Neural crest cell (in vitro differentiated cells): ENCODE data around the gene THEMIS. TPM values are rescaled to one million over a fixed set of nuclear protein-coding genes. Genes with fewer than 3 reads are reported as not detected.
A peak's percentile ranks its signal among the peaks of the same experiment; 100 is the strongest.
"Not testable (repeated sequence)": the region's sequence is repeated elsewhere in the genome, so short reads cannot be mapped to it uniquely, and the experiment has no call there.

Source experiments
- DNase-seq: peaks from one replicate; pipeline ENCODE4 v3.0.0; 2021; ENCODE audit warnings: low read depth, mixed read lengths, low spot score
- H3K27ac Mint-ChIP-seq: one replicate; pipeline ENCODE4 v1.8.0; 2021; ENCODE audit warnings: mild to moderate bottlenecking, mixed read lengths; ENCODE audit not compliant: unreplicated experiment
- H3K27me3 Mint-ChIP-seq: 2 replicates; pipeline ENCODE4 v1.8.0; 2021; ENCODE audit warnings: low read depth, mild to moderate bottlenecking, mixed read lengths
- H3K36me3 Mint-ChIP-seq: 2 replicates; pipeline ENCODE4 v1.8.0; 2021; ENCODE audit warnings: low read depth, mild to moderate bottlenecking, mixed read lengths
- H3K4me1 Mint-ChIP-seq: 2 replicates; pipeline ENCODE4 v1.8.0; 2021; ENCODE audit warnings: mixed read lengths
- H3K4me3 Mint-ChIP-seq: one replicate; pipeline ENCODE4 v1.8.0; 2021; ENCODE audit warnings: mild to moderate bottlenecking, mixed read lengths
- H3K9me3 Mint-ChIP-seq: 2 replicates; pipeline ENCODE4 v1.8.0; 2021; ENCODE audit warnings: mixed read lengths
- total RNA-seq: library from RNA; stranded (reverse); gene quantifications from 2 replicates; pipeline ENCODE4 v1.2.1, GENCODE V29; 2021
- TF ChIP-seq, protein P1 (sequence below): fragments of 200-600 bp; sonication (generic); conservative IDR thresholded peaks from 2 replicates; pipeline ENCODE4 v1.5.0; 2021; ENCODE audit warnings: antibody characterized with exemption, mild to moderate bottlenecking

Gene THEMIS
- total RNA-seq, 1 donor from 2014 or later = not detected

DNA sequence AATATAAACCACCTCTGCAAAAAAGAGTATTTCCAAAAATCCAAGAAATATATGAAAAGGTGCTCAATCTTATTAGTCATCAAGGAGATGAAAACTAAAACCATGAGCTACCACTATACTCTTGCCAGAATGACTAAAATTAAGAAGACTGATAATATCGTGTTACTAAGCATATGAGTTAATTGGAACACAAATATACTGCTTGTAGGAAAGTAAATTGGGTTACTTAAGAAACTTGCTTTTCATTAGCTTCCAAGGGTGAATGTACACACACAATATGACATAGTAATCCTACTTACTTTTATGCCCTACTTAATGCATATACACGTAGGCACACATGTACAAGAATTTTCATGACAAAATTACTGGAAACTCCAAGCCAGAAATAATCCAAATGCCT lies 3.4 kb downstream of the THEMIS start:
- no peak overlapping the region for H3K27ac Mint-ChIP-seq
- no peaks in the 10 kb centered on the region for H3K36me3 Mint-ChIP-seq
- H3K9me3 Mint-ChIP-seq = no peaks in the 10 kb centered on the region
- H3K4me1 Mint-ChIP-seq = peaks cover 6% of the 10 kb centered on the region
- no peaks in the 10 kb centered on the region for H3K27me3 Mint-ChIP-seq
- TF ChIP-seq, protein P1, sequence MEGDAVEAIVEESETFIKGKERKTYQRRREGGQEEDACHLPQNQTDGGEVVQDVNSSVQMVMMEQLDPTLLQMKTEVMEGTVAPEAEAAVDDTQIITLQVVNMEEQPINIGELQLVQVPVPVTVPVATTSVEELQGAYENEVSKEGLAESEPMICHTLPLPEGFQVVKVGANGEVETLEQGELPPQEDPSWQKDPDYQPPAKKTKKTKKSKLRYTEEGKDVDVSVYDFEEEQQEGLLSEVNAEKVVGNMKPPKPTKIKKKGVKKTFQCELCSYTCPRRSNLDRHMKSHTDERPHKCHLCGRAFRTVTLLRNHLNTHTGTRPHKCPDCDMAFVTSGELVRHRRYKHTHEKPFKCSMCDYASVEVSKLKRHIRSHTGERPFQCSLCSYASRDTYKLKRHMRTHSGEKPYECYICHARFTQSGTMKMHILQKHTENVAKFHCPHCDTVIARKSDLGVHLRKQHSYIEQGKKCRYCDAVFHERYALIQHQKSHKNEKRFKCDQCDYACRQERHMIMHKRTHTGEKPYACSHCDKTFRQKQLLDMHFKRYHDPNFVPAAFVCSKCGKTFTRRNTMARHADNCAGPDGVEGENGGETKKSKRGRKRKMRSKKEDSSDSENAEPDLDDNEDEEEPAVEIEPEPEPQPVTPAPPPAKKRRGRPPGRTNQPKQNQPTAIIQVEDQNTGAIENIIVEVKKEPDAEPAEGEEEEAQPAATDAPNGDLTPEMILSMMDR = no peak
- H3K4me3 Mint-ChIP-seq = no peak overlapping the region
- no peak for DNase-seq

DNA sequence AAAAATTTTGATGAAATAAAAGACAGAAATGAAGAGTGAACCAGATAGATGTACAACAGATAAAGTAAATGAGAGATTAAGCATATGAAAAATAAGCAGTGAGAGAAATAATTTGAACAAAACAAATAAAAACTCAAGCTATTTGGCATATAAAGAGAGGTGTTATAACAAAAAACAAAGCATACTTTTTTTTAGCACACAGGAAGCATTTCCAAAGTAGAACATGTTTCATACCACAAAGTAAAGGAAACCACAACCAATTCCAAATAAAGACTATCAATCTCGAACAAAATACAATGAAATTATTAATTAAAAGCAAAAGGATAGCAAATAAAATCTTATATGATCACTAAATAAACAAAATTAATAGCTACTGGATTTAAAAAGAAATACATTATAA lies 6.8 kb downstream of the THEMIS start:
- no peaks in the 10 kb centered on the region for H3K27me3 Mint-ChIP-seq

DNA sequence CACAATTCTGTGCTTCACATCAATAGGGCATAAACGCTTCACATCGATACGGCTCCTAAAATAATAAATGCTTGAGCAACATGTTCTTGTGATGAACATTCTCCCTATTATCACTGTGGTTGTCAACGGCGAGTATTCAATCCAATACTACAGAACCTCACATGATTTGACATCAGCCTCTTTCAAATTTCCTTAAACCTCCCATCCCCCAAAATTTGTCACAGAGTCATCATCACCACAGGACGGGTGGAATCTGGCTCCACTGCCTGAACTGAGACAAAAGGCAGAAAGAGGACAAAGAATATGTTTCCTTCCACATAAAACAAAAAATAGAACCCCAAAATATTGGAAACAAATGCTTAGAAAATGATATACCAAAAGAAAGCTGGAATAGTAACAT lies 7.3 kb downstream of the THEMIS start:
- Mint-ChIP-seq H3K27ac (no peak overlapping the region), H3K9me3 (peaks cover 3% of the 10 kb centered on the region), H3K27me3 (no peaks in the 10 kb centered on the region), H3K4me3 (no peak overlapping the region), H3K36me3 (no peaks in the 10 kb centered on the region), H3K4me1 (peaks cover 6% of the 10 kb centered on the region)
- DNase-seq = no peak
- TF ChIP-seq, protein P1 = no peak

More for the DNA sequence above, 6.8 kb downstream of the THEMIS start:
- no peak for DNase-seq
- no peaks in the 10 kb centered on the region for H3K36me3 Mint-ChIP-seq
- H3K4me1 Mint-ChIP-seq = peaks cover 6% of the 10 kb centered on the region
- no peak overlapping the region for H3K4me3 Mint-ChIP-seq
- peaks cover 3% of the 10 kb centered on the region for H3K9me3 Mint-ChIP-seq
- no peak overlapping the region for H3K27ac Mint-ChIP-seq
- TF ChIP-seq, protein P1 = no peak

DNA sequence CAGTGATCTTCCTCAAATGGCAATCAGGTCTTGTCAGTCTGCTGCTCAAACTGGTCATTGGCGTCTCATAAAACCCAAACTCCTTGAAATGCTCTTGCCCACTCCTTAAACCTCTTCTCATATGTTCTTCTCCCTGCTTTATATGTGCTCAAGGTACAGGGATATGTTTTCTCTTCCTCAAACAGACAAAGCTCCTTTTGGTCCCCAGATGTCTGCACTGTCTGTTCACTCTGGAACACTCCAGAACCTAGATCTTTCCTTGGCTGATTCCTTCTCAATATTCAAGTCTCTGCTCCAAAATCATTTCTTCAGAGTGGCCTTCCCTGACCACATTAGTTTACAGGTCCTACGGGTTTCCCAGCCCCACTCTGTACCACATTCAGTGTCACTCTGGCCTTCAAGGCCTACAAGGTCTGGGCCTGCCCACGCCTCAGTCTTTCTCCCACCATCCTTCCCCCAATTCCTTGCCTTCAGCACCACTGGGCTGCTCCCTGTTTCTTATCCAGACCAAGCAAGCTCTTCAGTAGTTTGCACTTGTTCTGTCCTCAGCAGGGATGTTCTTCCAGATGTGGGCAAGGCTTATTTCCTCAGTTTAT lies 9.0 kb downstream of the THEMIS start:
- Mint-ChIP-seq H3K27me3 (no peaks in the 10 kb centered on the region), H3K4me3 (no peak overlapping the region), H3K9me3 (peaks cover 3% of the 10 kb centered on the region), H3K27ac (no peak overlapping the region), H3K36me3 (no peaks in the 10 kb centered on the region), H3K4me1 (peaks cover 6% of the 10 kb centered on the region)
- TF ChIP-seq, protein P1 = no peak
- no peak for DNase-seq

DNA sequence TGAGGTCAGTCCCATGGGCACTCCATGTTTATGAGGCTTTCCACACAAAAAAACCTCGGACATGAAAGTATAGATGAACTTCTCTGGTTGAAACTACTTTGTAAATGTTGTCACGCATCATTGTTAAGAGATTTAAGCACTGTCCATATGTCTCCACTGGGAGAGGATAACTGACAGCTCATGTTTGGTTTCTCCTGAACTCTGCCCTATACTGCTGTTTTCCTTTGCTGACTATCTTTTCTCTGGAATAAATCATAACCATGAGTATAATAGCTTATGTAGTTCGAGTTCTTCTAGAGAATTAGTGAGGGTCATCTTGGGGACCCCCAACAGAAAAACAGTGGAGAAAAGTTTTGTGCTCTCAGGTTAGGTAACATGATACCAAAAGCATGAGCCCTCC lies 14.3 kb downstream of the THEMIS start:
- TF ChIP-seq, protein P1 = no peak
- Mint-ChIP-seq H3K4me3 (no peak overlapping the region), H3K9me3 (peaks cover 4% of the 10 kb centered on the region), H3K27me3 (no peaks in the 10 kb centered on the region), H3K4me1 (no peaks in the 10 kb centered on the region), H3K27ac (no peak overlapping the region), H3K36me3 (no peaks in the 10 kb centered on the region)
- no peak for DNase-seq

DNA sequence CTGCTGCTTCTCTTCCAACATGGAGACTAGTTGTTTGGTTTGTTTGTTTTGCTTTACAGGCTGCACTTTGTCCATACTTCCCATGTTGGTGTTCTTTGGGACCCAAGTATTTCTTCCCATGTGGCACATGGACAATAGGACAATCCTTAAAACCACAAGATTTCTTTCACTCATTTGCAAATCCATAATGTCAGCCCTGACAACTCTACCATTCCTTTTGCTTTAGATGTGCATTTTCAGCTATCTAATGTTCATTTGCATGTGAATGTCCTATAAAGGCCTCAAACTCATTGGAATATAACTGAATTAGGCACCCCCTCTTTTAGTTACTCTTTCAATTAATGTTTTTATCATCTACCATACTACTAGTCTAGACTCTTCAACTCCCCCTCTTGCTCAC lies 16.7 kb downstream of the THEMIS start:
- TF ChIP-seq, protein P1 = no peak
- Mint-ChIP-seq H3K9me3 (peaks cover 3% of the 10 kb centered on the region), H3K27me3 (no peaks in the 10 kb centered on the region), H3K27ac (peak overlapping the region; percentile 1), H3K36me3 (no peaks in the 10 kb centered on the region), H3K4me1 (peaks cover 5% of the 10 kb centered on the region), H3K4me3 (no peak overlapping the region)
- DNase-seq = no peak

DNA sequence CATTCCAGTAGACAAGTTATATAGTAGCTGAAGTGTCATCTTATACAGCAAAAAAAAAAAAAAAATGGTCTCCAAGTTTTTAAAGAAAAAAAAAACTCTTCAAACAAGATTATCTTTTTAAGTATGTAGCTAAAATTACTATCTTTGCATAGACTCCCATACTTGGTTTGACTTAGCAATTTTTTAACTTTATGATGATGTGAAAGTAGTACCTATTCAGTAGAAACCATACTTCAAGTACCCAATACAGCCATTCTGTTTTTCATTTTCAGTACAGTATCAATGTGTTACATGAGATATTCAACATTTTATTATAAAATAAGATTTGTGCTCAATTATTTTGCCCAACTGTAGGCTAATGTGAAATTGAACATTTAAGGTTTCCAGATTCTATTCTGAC lies 18.9 kb downstream of the THEMIS start:
- DNase-seq, H3K9me3 Mint-ChIP-seq, H3K4me1 Mint-ChIP-seq, H3K36me3 Mint-ChIP-seq, H3K27me3 Mint-ChIP-seq, H3K27ac Mint-ChIP-seq, H3K4me3 Mint-ChIP-seq: not testable (repeated sequence)
